HepG2 (cell line): ENCODE results near the gene IQCN. TPM values are rescaled to one million over a fixed set of nuclear protein-coding genes. Genes with fewer than 3 reads are reported as not detected.

Experiments used
- AGO1 ChIP-seq: fragments of 200-400 bp; formaldehyde crosslinking; IDR thresholded peaks from 2 replicates; pipeline ENCODE4 v1.6.1; 2017; ENCODE audit warnings: mild to moderate bottlenecking, low read depth, low read length, moderate library complexity; ENCODE audit not compliant: poor library complexity, severe bottlenecking
- CBFB ChIP-seq: sonication (generic); formaldehyde crosslinking; IDR thresholded peaks from 2 replicates; pipeline ENCODE4 v1.4.0; 2020; ENCODE audit warnings: missing genetic modification reagents
- CHD2 ChIP-seq: IDR thresholded peaks from 2 replicates; pipeline ENCODE4 v1.6.1; 2011; ENCODE audit warnings: low read depth, low read length, improper control_type of control experiment
- EEA1 ChIP-seq: sonication (generic); formaldehyde crosslinking; IDR thresholded peaks from 2 replicates; pipeline ENCODE4 v1.5.1; 2020; ENCODE audit warnings: mild to moderate bottlenecking, missing genetic modification reagents, borderline replicate concordance
- ESRRA ChIP-seq: sonication (generic); formaldehyde crosslinking; IDR thresholded peaks from 2 replicates; pipeline ENCODE4 v1.5.1; 2020; ENCODE audit warnings: mild to moderate bottlenecking, low read depth, missing genetic modification reagents
- HMGA1 ChIP-seq: sonication (generic); formaldehyde crosslinking; conservative IDR thresholded peaks from 2 replicates; pipeline ENCODE4 v1.4.0; 2020; ENCODE audit warnings: missing genetic modification reagents
- JUND ChIP-seq: sonication (generic); formaldehyde crosslinking; IDR thresholded peaks from 2 replicates; pipeline ENCODE4 v1.8.0; 2022; ENCODE audit warnings: mild to moderate bottlenecking, missing genetic modification reagents
- NR3C1 ChIP-seq: sonication (generic); formaldehyde crosslinking; IDR thresholded peaks from 2 replicates; pipeline ENCODE4 v1.4.0; 2020; ENCODE audit warnings: missing genetic modification reagents
- SALL2 ChIP-seq: sonication (generic); formaldehyde crosslinking; IDR thresholded peaks from 2 replicates; pipeline ENCODE4 v1.8.1; 2023; ENCODE audit warnings: mild to moderate bottlenecking, missing genetic modification reagents, inconsistent platforms
- STAG1 ChIP-seq: sonication (generic); formaldehyde crosslinking; IDR thresholded peaks from 2 replicates; pipeline ENCODE4 v1.4.0; 2020; ENCODE audit warnings: missing genetic modification reagents
- ZBTB37 ChIP-seq: sonication (generic); formaldehyde crosslinking; IDR thresholded peaks from 2 replicates; pipeline ENCODE4 v1.4.0; 2020; ENCODE audit warnings: mild to moderate bottlenecking, missing genetic modification reagents
- ZKSCAN5 ChIP-seq: sonication (generic); formaldehyde crosslinking; IDR thresholded peaks from 2 replicates; pipeline ENCODE4 v1.5.1; 2020; ENCODE audit warnings: mild to moderate bottlenecking, missing genetic modification reagents
- ZMAT3 ChIP-seq: sonication (generic); formaldehyde crosslinking; conservative IDR thresholded peaks from 2 replicates; pipeline ENCODE4 v1.7.0; 2021; ENCODE audit warnings: missing genetic modification reagents
- ZNF180 ChIP-seq: sonication (generic); formaldehyde crosslinking; IDR thresholded peaks from 2 replicates; pipeline ENCODE4 v1.4.0; 2020; ENCODE audit warnings: low read depth, missing genetic modification reagents, borderline replicate concordance
- ZNF34 ChIP-seq: sonication (generic); formaldehyde crosslinking; IDR thresholded peaks from 2 replicates; pipeline ENCODE4 v1.4.0; 2020; ENCODE audit warnings: mild to moderate bottlenecking, missing genetic modification reagents, borderline replicate concordance
- ZNF446 ChIP-seq: sonication (generic); formaldehyde crosslinking; IDR thresholded peaks from 2 replicates; pipeline ENCODE4 v1.5.0; 2020; ENCODE audit warnings: mild to moderate bottlenecking, missing genetic modification reagents
- ZNF510 ChIP-seq: sonication (generic); formaldehyde crosslinking; IDR thresholded peaks from 2 replicates; pipeline ENCODE4 v1.4.0; 2020; ENCODE audit warnings: low read depth, mild to moderate bottlenecking, missing genetic modification reagents
- ZNF615 ChIP-seq: sonication (generic); formaldehyde crosslinking; IDR thresholded peaks from 2 replicates; pipeline ENCODE4 v1.5.0; 2020; ENCODE audit warnings: mild to moderate bottlenecking, missing genetic modification reagents, borderline replicate concordance
- ZNF720 ChIP-seq: sonication (generic); formaldehyde crosslinking; IDR thresholded peaks from 2 replicates; pipeline ENCODE4 v1.4.0; 2020; ENCODE audit warnings: missing genetic modification reagents
- ZSCAN21 ChIP-seq: sonication (generic); formaldehyde crosslinking; IDR thresholded peaks from 2 replicates; pipeline ENCODE4 v1.8.0; 2022; ENCODE audit warnings: mild to moderate bottlenecking, missing genetic modification reagents, moderate library complexity, borderline replicate concordance
- polyA plus RNA-seq, 8 experiments: library from polyadenylated mRNA; depleted of rRNA in 3 of 8; stranded (reverse) in 7 of 8; unstranded in 1 of 8; fragments of >200 nt; fragmentation: Illumina TruSeq in 4 of 8; extraction: Trizol in 4 of 8; gene quantifications; 2 replicates each; pipeline versions ENCODE4 v1.2.1 to v1.2.3, GENCODE V29; 2011 to 2016; ENCODE audit warnings: low read depth in 4 of 8, missing spikeins in 1 of 8, mixed read lengths in 1 of 8; ENCODE audit not compliant: insufficient read depth in 1 of 8
- total RNA-seq, 5 experiments: library from RNA; depleted of rRNA; stranded (reverse); fragments of >200 nt; fragmentation: Illumina TruSeq; extraction: Trizol; gene quantifications; 2 replicates each; pipeline ENCODE4 v1.2.3, GENCODE V29; 2016; ENCODE audit warnings: low read depth in 1 of 5
- TF ChIP-seq, protein P1 (sequence below): sonication (generic); formaldehyde crosslinking; IDR thresholded peaks from 2 replicates; pipeline ENCODE4 v1.8.0; 2022; ENCODE audit warnings: mild to moderate bottlenecking, missing genetic modification reagents
- TF ChIP-seq, protein P2 (sequence below): sonication (generic); formaldehyde crosslinking; IDR thresholded peaks from 2 replicates; pipeline ENCODE4 v1.4.0; 2020; ENCODE audit warnings: missing genetic modification reagents, mild to moderate bottlenecking, borderline replicate concordance
- TF ChIP-seq, protein P3 (sequence below): IDR thresholded peaks from 2 replicates; pipeline ENCODE4 v1.6.1; 2012; ENCODE audit warnings: low read length, improper control_type of control experiment

Gene IQCN
- total and polyA plus RNA-seq, 2 of the 13 experiments (the other 11 are each of a cell fraction or from before 2014, with no cell fraction given) = 0.04 to 0.18 TPM

DNA sequence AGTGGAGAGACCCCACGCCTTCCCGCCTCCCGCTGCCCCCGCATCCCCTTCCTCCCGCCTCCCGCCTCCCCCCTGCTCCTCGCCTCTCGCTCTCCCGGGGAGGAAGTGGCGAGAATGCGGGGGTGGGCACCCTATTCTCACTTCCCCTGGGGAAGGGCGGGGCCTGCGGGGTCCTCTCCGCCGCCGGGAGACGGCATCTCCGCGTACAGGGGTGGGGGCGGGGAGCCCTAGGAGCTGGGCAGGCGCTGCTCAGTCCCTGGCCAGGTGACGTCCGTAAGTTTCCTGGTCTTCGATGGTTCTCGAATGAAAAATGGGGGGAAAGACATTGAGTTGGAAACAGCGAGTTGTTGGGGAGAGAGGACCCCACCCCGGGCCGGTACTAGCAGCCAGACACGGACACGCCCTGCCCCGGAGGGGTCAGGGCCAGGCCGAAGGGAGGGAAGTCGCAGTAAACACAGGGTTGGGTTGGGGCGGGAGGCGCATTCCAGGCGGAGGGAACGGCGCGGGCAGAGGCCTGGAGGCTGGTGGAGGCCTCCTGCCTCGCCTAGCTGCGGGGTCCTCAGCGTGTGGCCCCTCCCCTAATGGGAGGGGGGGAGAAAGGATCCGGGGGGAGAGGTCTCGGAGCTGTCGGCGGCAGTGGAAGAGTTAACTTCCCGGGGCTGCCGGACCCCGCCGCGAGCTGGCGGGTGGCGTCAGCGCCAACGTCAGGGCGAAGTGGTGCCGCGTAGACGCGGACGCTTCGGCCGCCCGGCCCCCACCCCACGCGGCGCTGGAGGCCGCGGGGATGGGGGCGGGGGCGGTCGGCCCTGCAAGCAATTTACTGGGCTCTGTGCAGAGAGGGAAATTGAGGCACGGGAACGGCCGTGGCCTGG lies 17.6 kb upstream of the IQCN start (continued):
- TF ChIP-seq, protein P1, sequence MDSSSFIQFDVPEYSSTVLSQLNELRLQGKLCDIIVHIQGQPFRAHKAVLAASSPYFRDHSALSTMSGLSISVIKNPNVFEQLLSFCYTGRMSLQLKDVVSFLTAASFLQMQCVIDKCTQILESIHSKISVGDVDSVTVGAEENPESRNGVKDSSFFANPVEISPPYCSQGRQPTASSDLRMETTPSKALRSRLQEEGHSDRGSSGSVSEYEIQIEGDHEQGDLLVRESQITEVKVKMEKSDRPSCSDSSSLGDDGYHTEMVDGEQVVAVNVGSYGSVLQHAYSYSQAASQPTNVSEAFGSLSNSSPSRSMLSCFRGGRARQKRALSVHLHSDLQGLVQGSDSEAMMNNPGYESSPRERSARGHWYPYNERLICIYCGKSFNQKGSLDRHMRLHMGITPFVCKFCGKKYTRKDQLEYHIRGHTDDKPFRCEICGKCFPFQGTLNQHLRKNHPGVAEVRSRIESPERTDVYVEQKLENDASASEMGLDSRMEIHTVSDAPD (CRISPR knock-in tag) = no peak
- TF ChIP-seq SALL2 (CRISPR knock-in tag) (no peak), ZNF180 (CRISPR knock-in tag) (no peak), AGO1 (no peak), ZNF720 (CRISPR knock-in tag) (no peak), CHD2 (no peak), ZMAT3 (CRISPR knock-in tag) (no peak), HMGA1 (CRISPR knock-in tag) (no peak), NR3C1 (CRISPR knock-in tag) (no peak), STAG1 (CRISPR knock-in tag) (no peak), ESRRA (CRISPR knock-in tag) (no peak), ZKSCAN5 (CRISPR knock-in tag) (peak; percentile 86), ZSCAN21 (peak; percentile 19; the same call in 1 of the 2 replicates), ZNF615 (CRISPR knock-in tag) (no peak), CBFB (CRISPR knock-in tag) (peak; percentile 43; the same call in 1 of the 2 replicates), EEA1 (CRISPR knock-in tag) (no peak), ZNF510 (CRISPR knock-in tag) (peak; percentile 86), JUND (no peak), ZNF34 (CRISPR knock-in tag) (0 out of 2 replicates have a peak, but pooled peaks have one; percentile 61), ZNF446 (CRISPR knock-in tag) (no peak), ZBTB37 (CRISPR knock-in tag) (no peak)
- TF ChIP-seq, protein P2, sequence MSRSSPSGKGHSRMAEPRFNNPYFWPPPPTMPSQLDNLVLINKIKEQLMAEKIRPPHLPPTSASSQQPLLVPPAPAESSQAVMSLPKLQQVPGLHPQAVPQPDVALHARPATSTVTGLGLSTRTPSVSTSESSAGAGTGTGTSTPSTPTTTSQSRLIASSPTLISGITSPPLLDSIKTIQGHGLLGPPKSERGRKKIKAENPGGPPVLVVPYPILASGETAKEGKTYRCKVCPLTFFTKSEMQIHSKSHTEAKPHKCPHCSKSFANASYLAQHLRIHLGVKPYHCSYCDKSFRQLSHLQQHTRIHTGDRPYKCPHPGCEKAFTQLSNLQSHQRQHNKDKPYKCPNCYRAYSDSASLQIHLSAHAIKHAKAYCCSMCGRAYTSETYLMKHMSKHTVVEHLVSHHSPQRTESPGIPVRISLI (CRISPR knock-in tag) = 0 out of 2 replicates have a peak, but pooled peaks have one; percentile 29
- TF ChIP-seq, protein P3, sequence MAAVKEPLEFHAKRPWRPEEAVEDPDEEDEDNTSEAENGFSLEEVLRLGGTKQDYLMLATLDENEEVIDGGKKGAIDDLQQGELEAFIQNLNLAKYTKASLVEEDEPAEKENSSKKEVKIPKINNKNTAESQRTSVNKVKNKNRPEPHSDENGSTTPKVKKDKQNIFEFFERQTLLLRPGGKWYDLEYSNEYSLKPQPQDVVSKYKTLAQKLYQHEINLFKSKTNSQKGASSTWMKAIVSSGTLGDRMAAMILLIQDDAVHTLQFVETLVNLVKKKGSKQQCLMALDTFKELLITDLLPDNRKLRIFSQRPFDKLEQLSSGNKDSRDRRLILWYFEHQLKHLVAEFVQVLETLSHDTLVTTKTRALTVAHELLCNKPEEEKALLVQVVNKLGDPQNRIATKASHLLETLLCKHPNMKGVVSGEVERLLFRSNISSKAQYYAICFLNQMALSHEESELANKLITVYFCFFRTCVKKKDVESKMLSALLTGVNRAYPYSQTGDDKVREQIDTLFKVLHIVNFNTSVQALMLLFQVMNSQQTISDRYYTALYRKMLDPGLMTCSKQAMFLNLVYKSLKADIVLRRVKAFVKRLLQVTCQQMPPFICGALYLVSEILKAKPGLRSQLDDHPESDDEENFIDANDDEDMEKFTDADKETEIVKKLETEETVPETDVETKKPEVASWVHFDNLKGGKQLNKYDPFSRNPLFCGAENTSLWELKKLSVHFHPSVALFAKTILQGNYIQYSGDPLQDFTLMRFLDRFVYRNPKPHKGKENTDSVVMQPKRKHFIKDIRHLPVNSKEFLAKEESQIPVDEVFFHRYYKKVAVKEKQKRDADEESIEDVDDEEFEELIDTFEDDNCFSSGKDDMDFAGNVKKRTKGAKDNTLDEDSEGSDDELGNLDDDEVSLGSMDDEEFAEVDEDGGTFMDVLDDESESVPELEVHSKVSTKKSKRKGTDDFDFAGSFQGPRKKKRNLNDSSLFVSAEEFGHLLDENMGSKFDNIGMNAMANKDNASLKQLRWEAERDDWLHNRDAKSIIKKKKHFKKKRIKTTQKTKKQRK = no peak
